Astrocyte (in vitro differentiated cells and primary cell): Measurements from ENCODE around the gene TOMM70. TPM values are rescaled to one million over a fixed set of nuclear protein-coding genes. Genes with fewer than 3 reads are reported as not detected.

Experiments used
- DNase-seq: peaks from one replicate; pipeline ENCODE4 v3.0.0-alpha.2; 2010; ENCODE audit warnings: low read depth
- FAIRE-seq: peaks from 2 replicates; lab custom pipeline; 2011; peaks lifted over from hg19 to GRCh38; lab: Jason Lieb, UNC
- H2AFZ ChIP-seq: 2 replicates; pipeline ENCODE4 v1.6.0; 2012; ENCODE audit warnings: low read depth, low read length, inconsistent platforms
- H3K27ac ChIP-seq: 2 replicates; pipeline ENCODE4 v1.5.1; 2011; ENCODE audit warnings: low read depth, low read length, inconsistent platforms
- H3K27me3 ChIP-seq: 2 replicates; pipeline ENCODE4 v1.6.0; 2011; ENCODE audit warnings: low read length, inconsistent platforms; ENCODE audit not compliant: insufficient read depth
- H3K36me3 ChIP-seq: 2 replicates; pipeline ENCODE4 v1.5.1; 2011; ENCODE audit warnings: low read length, inconsistent platforms; ENCODE audit not compliant: insufficient read depth
- H3K4me1 ChIP-seq: 2 replicates; pipeline ENCODE4 v1.5.1; 2011; ENCODE audit warnings: low read length, inconsistent platforms; ENCODE audit not compliant: insufficient read depth
- H3K4me2 ChIP-seq: 2 replicates; pipeline ENCODE4 v1.6.0; 2012; ENCODE audit warnings: low read length, inconsistent platforms
- H3K4me3 ChIP-seq: 2 replicates; pipeline ENCODE4 v1.5.1; 2011; ENCODE audit warnings: low read depth, mild to moderate bottlenecking, low read length, inconsistent platforms; ENCODE audit not compliant: insufficient read depth
- H3K79me2 ChIP-seq: 2 replicates; pipeline ENCODE4 v1.6.0; 2012; ENCODE audit warnings: mild to moderate bottlenecking, low read length, inconsistent platforms; ENCODE audit not compliant: insufficient read depth
- H3K9ac ChIP-seq: 2 replicates; pipeline ENCODE4 v1.6.0; 2012; ENCODE audit warnings: mild to moderate bottlenecking, low read length, inconsistent platforms
- H3K9me3 ChIP-seq: 2 replicates; pipeline ENCODE4 v1.5.1; 2012; ENCODE audit warnings: low read depth, mild to moderate bottlenecking, low read length, inconsistent platforms; ENCODE audit not compliant: insufficient read depth
- H4K20me1 ChIP-seq: 2 replicates; pipeline ENCODE4 v1.6.0; 2012; ENCODE audit warnings: low read length, inconsistent platforms; ENCODE audit not compliant: insufficient read depth
- H3K27ac Mint-ChIP-seq: one replicate; pipeline ENCODE4 v1.8.0; 2021; ENCODE audit warnings: mild to moderate bottlenecking, mixed read lengths; ENCODE audit not compliant: unreplicated experiment
- H3K27me3 Mint-ChIP-seq: one replicate; pipeline ENCODE4 v1.8.0; 2021; ENCODE audit warnings: low read depth, mixed read lengths; ENCODE audit not compliant: unreplicated experiment
- H3K36me3 Mint-ChIP-seq: one replicate; pipeline ENCODE4 v1.8.0; 2021; ENCODE audit warnings: low read depth, mixed read lengths; ENCODE audit not compliant: unreplicated experiment
- H3K4me1 Mint-ChIP-seq: one replicate; pipeline ENCODE4 v1.8.0; 2021; ENCODE audit warnings: low read depth, mixed read lengths; ENCODE audit not compliant: unreplicated experiment
- H3K4me3 Mint-ChIP-seq: one replicate; pipeline ENCODE4 v1.8.0; 2021; ENCODE audit warnings: mild to moderate bottlenecking, moderate library complexity, mixed read lengths; ENCODE audit not compliant: unreplicated experiment
- H3K9me3 Mint-ChIP-seq: one replicate; pipeline ENCODE4 v1.8.0; 2021; ENCODE audit warnings: mild to moderate bottlenecking, mixed read lengths; ENCODE audit not compliant: unreplicated experiment
- EZH2 ChIP-seq: IDR thresholded peaks from 2 replicates; pipeline ENCODE4 v1.6.1; 2012; ENCODE audit warnings: mild to moderate bottlenecking, low read length, inconsistent platforms; ENCODE audit not compliant: insufficient read depth
- total RNA-seq: library from RNA; stranded (reverse); gene quantifications from 2 replicates; pipeline ENCODE4 v1.2.1, GENCODE V29; 2021
- TF ChIP-seq, protein P1 (sequence below): IDR thresholded peaks from 2 replicates; pipeline ENCODE4 v1.5.1; 2011; ENCODE audit warnings: low read depth, mild to moderate bottlenecking, inconsistent platforms, low read length, moderate library complexity; ENCODE audit not compliant: insufficient read depth

The TOMM70 gene
- total RNA-seq, 1 donor from 2014 or later, result 48.9 TPM

DNA sequence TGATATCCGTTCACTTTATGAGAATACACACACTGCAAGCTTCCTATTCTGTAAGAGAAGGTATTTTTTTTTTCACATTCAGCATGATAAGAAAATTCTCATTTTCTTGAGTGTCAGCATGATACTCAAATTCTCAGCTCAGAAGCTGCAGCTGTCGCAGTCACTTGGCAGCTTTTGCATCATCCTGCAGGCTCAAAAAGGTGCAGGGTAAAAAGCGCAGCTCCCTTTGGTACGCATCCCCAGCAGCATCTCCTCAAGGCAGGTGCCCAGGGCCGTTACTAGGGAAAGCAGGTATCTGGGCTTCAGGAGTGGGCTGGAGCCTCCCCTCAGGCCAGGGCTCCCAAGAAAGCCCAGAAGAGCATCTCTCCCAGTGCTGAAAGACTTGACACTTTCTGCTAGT, 22.7 kb upstream of the TOMM70 start:
- H3K9ac ChIP-seq, result no peak overlapping the region
- DNase-seq (no peak), FAIRE-seq (no peak)
- no peaks in the 10 kb centered on the region for H3K27me3 ChIP-seq
- TF ChIP-seq, protein P1, sequence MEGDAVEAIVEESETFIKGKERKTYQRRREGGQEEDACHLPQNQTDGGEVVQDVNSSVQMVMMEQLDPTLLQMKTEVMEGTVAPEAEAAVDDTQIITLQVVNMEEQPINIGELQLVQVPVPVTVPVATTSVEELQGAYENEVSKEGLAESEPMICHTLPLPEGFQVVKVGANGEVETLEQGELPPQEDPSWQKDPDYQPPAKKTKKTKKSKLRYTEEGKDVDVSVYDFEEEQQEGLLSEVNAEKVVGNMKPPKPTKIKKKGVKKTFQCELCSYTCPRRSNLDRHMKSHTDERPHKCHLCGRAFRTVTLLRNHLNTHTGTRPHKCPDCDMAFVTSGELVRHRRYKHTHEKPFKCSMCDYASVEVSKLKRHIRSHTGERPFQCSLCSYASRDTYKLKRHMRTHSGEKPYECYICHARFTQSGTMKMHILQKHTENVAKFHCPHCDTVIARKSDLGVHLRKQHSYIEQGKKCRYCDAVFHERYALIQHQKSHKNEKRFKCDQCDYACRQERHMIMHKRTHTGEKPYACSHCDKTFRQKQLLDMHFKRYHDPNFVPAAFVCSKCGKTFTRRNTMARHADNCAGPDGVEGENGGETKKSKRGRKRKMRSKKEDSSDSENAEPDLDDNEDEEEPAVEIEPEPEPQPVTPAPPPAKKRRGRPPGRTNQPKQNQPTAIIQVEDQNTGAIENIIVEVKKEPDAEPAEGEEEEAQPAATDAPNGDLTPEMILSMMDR, result no peak
- TF ChIP-seq EZH2, result no peak
- H3K4me1 ChIP-seq, result no peaks in the 10 kb centered on the region
- no peak overlapping the region for H3K4me3 ChIP-seq
- no peak overlapping the region for H2AFZ ChIP-seq
- no peaks in the 10 kb centered on the region for H3K9me3 Mint-ChIP-seq
- H3K36me3 ChIP-seq, result no peaks in the 10 kb centered on the region
- H4K20me1 ChIP-seq, result no peaks in the 10 kb centered on the region
- H3K36me3 Mint-ChIP-seq, result no peaks in the 10 kb centered on the region
- no peak overlapping the region for H3K4me3 Mint-ChIP-seq
- no peaks in the 10 kb centered on the region for H3K4me1 Mint-ChIP-seq
- H3K27ac Mint-ChIP-seq, result no peak overlapping the region
- H3K27me3 Mint-ChIP-seq, result no peaks in the 10 kb centered on the region
- no peak overlapping the region for H3K4me2 ChIP-seq
- H3K27ac ChIP-seq, result no peak overlapping the region
- no peaks in the 10 kb centered on the region for H3K9me3 ChIP-seq
- no peaks in the 10 kb centered on the region for H3K79me2 ChIP-seq

DNA sequence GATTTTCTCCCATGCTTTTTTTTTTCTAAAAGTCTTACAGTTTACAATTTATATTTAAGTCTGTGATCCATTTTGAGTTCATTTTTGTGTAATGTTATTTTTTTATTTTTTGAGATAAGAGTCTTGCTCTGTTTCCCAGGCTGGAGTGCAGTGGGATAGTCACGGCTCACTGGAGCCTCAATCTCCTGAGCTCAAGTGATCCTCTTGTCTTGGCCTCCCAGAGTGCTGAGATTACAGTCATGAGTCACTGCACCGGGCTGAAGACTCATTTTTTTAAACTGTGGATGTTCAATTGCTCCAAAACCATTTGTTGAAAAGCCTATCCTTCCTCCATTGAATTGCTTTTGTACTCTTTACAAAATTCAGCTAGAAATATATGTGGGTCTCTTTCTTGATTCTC, 20.0 kb upstream of the TOMM70 start:
- H3K4me1 ChIP-seq, result no peaks in the 10 kb centered on the region
- Mint-ChIP-seq H3K27ac (no peak overlapping the region), H3K9me3 (no peaks in the 10 kb centered on the region), H3K4me1 (no peaks in the 10 kb centered on the region), H3K36me3 (no peaks in the 10 kb centered on the region), H3K4me3 (no peak overlapping the region), H3K27me3 (no peaks in the 10 kb centered on the region)
- FAIRE-seq, result no peak
- no peaks in the 10 kb centered on the region for H3K27me3 ChIP-seq
- TF ChIP-seq, protein P1, result no peak
- no peak for TF ChIP-seq EZH2
- no peak overlapping the region for H3K4me3 ChIP-seq
- DNase-seq, result no peak
- H3K4me2 ChIP-seq, result no peak overlapping the region
- H3K27ac ChIP-seq, result no peak overlapping the region
- no peak overlapping the region for H3K9ac ChIP-seq
- H3K79me2 ChIP-seq, result no peaks in the 10 kb centered on the region
- no peaks in the 10 kb centered on the region for H3K36me3 ChIP-seq
- H4K20me1 ChIP-seq, result no peaks in the 10 kb centered on the region
- no peak overlapping the region for H2AFZ ChIP-seq
- H3K9me3 ChIP-seq, result no peaks in the 10 kb centered on the region

DNA sequence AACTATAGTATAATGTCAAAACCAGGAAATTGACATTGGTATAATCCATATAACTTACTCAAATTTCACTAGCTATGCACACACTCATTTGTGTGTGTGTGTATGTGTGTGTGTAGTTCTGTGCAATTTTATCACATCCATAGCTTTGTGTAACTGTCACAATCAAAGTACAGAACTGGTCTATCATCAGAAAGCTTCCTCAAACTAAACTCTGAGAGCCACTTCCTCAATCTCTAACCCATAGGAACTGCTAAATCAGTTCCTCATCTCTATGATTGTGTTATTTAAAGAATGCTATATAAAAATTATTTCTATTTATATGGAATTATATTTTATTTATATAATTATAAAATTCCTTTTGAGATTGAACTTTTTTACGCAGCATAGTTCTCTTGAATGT, 18.5 kb upstream of the TOMM70 start:
- Mint-ChIP-seq H3K36me3 (no peaks in the 10 kb centered on the region), H3K9me3 (no peaks in the 10 kb centered on the region), H3K4me1 (no peaks in the 10 kb centered on the region), H3K27me3 (no peaks in the 10 kb centered on the region), H3K4me3 (no peak overlapping the region), H3K27ac (no peak overlapping the region)
- Histone ChIP-seq H2AFZ (no peak overlapping the region), H3K79me2 (no peaks in the 10 kb centered on the region), H3K27me3 (no peaks in the 10 kb centered on the region), H3K9me3 (no peaks in the 10 kb centered on the region), H3K9ac (no peak overlapping the region), H4K20me1 (no peaks in the 10 kb centered on the region), H3K4me3 (no peak overlapping the region), H3K36me3 (no peaks in the 10 kb centered on the region), H3K4me1 (no peaks in the 10 kb centered on the region), H3K4me2 (no peak overlapping the region), H3K27ac (no peak overlapping the region)
- DNase-seq (no peak), FAIRE-seq (no peak)
- TF ChIP-seq, protein P1, result no peak
- no peak for TF ChIP-seq EZH2
